MM.1S (cell line): ENCODE data around the gene WSB2.

Experiments used
- DNase-seq: peaks from one replicate; pipeline ENCODE4 v3.0.0-alpha.2; 2015
- H2AFZ ChIP-seq: fragments of 300-600 bp; sonication (generic); 2 replicates; pipeline ENCODE4 v1.6.0; 2016; ENCODE audit warnings: antibody characterized with exemption, low read length
- H3F3A ChIP-seq: fragments of 300-600 bp; sonication (generic); 2 replicates; pipeline ENCODE4 v1.6.1; 2016; ENCODE audit warnings: mild to moderate bottlenecking, antibody characterized with exemption, low read length, moderate library complexity, mixed read lengths; ENCODE audit not compliant: insufficient read depth
- H3K27ac ChIP-seq: fragments of 300-600 bp; sonication (generic); 2 replicates; pipeline ENCODE4 v1.5.1; 2016; ENCODE audit warnings: mild to moderate bottlenecking, low read length
- H3K27me3 ChIP-seq: fragments of 300-600 bp; sonication (generic); replicated peaks from 2 replicates; pipeline ENCODE4 v1.6.0; 2016; ENCODE audit warnings: low read length; ENCODE audit not compliant: insufficient read depth
- H3K36me3 ChIP-seq: fragments of 300-600 bp; sonication (generic); replicated peaks from 2 replicates; pipeline ENCODE4 v1.6.1; 2016; ENCODE audit warnings: mild to moderate bottlenecking, low read length, mixed read lengths; ENCODE audit not compliant: insufficient read depth
- H3K4me1 ChIP-seq: fragments of 300-600 bp; sonication (generic); 2 replicates; pipeline ENCODE4 v1.6.1; 2016; ENCODE audit warnings: low read length, mixed read lengths
- H3K4me2 ChIP-seq: fragments of 300-600 bp; sonication (generic); 2 replicates; pipeline ENCODE4 v1.6.0; 2016; ENCODE audit warnings: low read depth, low read length
- H3K4me3 ChIP-seq: fragments of 300-600 bp; sonication (generic); 2 replicates; pipeline ENCODE4 v1.5.1; 2016; ENCODE audit warnings: low read length, mixed read lengths
- H3K79me2 ChIP-seq: fragments of 300-600 bp; sonication (generic); 2 replicates; pipeline ENCODE4 v1.6.1; 2016; ENCODE audit warnings: mixed run types, low read length, mixed read lengths
- H3K9ac ChIP-seq: fragments of 300-600 bp; sonication (generic); 2 replicates; pipeline ENCODE4 v1.6.1; 2016; ENCODE audit warnings: low read length, mixed read lengths
- H3K9me2 ChIP-seq: fragments of 300-600 bp; sonication (generic); replicated peaks from 2 replicates; pipeline ENCODE4 v1.6.1; 2016; ENCODE audit warnings: mild to moderate bottlenecking, low read length, mixed read lengths; ENCODE audit not compliant: insufficient read depth
- H3K9me3 ChIP-seq: fragments of 300-600 bp; sonication (generic); replicated peaks from 2 replicates; pipeline ENCODE4 v1.6.1; 2016; ENCODE audit warnings: mild to moderate bottlenecking, low read length, mixed read lengths; ENCODE audit not compliant: insufficient read depth
- H4K20me1 ChIP-seq: fragments of 300-600 bp; sonication (generic); 2 replicates; pipeline ENCODE4 v1.6.1; 2016; ENCODE audit warnings: mild to moderate bottlenecking, low read length, moderate library complexity, mixed read lengths; ENCODE audit not compliant: insufficient read depth
- EZH2 ChIP-seq: fragments of 300-600 bp; sonication (generic); optimal IDR thresholded peaks from 2 replicates; pipeline ENCODE3; 2017; ENCODE audit warnings: low read depth, mild to moderate bottlenecking, antibody characterized with exemption, low read length, mixed read lengths
- EZH2phosphoT487 ChIP-seq: fragments of 300-600 bp; sonication (generic); IDR thresholded peaks from 2 replicates; pipeline ENCODE4 v1.6.1; 2018; ENCODE audit warnings: antibody characterized with exemption, low read length
- TF ChIP-seq, protein P1 (sequence below): fragments of 300-600 bp; sonication (generic); IDR thresholded peaks from 2 replicates; pipeline ENCODE4 v1.5.1; 2016; ENCODE audit warnings: antibody characterized with exemption, low read length, mixed read lengths

WSB2 gene

DNA sequence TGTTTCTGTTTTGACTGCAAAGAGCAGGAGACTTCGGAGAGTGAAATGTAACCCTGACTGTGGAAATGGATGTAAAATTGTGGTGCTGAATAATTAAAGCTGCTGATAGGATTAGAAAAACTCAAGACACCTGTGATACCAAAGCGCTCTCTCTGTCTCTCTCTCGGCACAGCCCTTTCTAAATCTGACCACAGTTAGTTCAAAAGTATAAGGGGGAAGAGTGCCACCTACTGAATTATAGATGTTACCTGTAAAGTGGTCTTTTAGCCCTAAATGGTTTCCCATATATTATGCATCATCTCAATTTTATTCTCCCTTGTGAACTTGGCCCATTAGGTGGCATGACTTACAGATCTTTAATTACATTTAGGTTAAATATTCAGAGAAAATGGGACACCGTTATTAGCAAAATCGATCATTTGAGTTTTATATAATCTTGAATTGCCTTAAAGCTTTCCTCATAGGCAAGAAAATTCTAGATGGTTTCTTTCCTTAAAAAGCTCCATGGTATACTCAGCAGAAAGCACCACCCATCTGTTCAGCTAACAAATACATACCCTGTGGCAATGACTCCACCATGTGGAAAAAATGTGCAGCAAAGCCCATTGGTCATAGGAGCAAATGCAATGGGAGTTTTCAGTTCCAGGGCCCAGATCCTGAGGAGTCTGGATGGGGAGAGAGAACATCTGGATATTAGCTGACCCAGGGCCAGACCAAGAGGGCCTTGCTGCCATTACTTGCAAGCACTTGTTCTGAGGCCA lies 26.4 kb downstream of the WSB2 start:
- H3K4me3 ChIP-seq: no peak overlapping the region
- no peaks in the 10 kb centered on the region for H3K36me3 ChIP-seq

DNA sequence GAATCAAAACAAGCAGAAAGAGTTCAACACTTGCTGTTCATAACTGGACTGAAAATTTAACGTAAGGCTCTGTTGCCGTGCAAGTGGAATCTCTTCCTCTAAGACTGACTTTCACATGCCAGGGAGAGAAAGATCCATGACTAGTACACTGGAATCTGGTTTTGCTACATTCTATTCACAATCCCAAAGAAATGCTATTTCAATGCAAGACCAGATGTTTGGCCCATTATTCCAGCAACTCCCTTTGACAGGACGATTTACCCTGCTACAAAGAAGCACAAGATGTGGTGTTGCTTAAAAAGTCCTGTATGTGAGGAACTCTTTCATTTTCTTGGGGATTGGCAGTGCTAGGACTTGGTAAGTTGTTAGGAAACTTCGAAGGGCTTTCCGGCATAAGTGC lies 27.1 kb downstream of the WSB2 start:
- TF ChIP-seq, protein P1, sequence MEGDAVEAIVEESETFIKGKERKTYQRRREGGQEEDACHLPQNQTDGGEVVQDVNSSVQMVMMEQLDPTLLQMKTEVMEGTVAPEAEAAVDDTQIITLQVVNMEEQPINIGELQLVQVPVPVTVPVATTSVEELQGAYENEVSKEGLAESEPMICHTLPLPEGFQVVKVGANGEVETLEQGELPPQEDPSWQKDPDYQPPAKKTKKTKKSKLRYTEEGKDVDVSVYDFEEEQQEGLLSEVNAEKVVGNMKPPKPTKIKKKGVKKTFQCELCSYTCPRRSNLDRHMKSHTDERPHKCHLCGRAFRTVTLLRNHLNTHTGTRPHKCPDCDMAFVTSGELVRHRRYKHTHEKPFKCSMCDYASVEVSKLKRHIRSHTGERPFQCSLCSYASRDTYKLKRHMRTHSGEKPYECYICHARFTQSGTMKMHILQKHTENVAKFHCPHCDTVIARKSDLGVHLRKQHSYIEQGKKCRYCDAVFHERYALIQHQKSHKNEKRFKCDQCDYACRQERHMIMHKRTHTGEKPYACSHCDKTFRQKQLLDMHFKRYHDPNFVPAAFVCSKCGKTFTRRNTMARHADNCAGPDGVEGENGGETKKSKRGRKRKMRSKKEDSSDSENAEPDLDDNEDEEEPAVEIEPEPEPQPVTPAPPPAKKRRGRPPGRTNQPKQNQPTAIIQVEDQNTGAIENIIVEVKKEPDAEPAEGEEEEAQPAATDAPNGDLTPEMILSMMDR: no peak
- no peak for TF ChIP-seq EZH2phosphoT487
- TF ChIP-seq EZH2: no peak
- H3K27ac ChIP-seq: no peak overlapping the region

More for the DNA sequence above, 26.4 kb downstream of the WSB2 start:
- peak; percentile 6 for DNase-seq
- no peaks in the 10 kb centered on the region for H3K27me3 ChIP-seq
- H3K4me1 ChIP-seq: peaks cover 17% of the 10 kb centered on the region; the same call in 1 of the 2 replicates
- no peaks in the 10 kb centered on the region for H4K20me1 ChIP-seq
- no peaks in the 10 kb centered on the region for H3K79me2 ChIP-seq
- TF ChIP-seq, protein P1: peak; percentile 17
- TF ChIP-seq EZH2: no peak
- TF ChIP-seq EZH2phosphoT487: no peak
- no peaks in the 10 kb centered on the region for H3K9me2 ChIP-seq
- H2AFZ ChIP-seq: no peak overlapping the region
- H3K27ac ChIP-seq: peak overlapping the region; percentile 56; the same call in 1 of the 2 replicates
- peak overlapping the region; percentile 34; the same call in 1 of the 2 replicates for H3K4me2 ChIP-seq
- no peaks in the 10 kb centered on the region for H3K9me3 ChIP-seq
- peaks cover 3% of the 10 kb centered on the region; the same call in 1 of the 2 replicates for H3F3A ChIP-seq
- H3K9ac ChIP-seq: no peak overlapping the region

DNA sequence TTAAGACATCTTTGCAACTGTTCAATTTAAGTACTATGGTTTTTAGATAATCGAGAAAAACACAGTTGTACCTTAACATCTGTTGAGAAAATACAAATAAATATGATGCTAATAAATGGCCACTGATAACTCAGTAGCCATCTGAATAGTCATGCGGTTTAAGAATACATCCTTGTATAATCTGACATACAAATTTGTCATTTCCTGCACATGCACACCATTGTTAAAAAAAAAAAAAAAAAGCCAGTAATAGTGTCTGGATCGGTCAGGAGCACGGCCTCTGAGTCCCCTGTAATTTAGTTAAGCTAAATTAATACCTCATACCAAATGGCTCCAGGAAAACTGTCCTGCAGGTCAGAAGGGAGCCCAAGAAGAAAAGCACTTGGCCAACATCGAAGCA lies 27.7 kb downstream of the WSB2 start:
- H3K4me2 ChIP-seq: no peak overlapping the region

More for the DNA sequence above, 27.1 kb downstream of the WSB2 start:
- no peak for DNase-seq
- no peaks in the 10 kb centered on the region for H4K20me1 ChIP-seq
- no peaks in the 10 kb centered on the region for H3K36me3 ChIP-seq
- no peak overlapping the region for H3K4me3 ChIP-seq
- H3K9ac ChIP-seq: no peak overlapping the region
- H3K27me3 ChIP-seq: no peaks in the 10 kb centered on the region
- H3K4me2 ChIP-seq: no peak overlapping the region
- H3F3A ChIP-seq: peaks cover 3% of the 10 kb centered on the region; the same call in 1 of the 2 replicates
- H3K79me2 ChIP-seq: no peaks in the 10 kb centered on the region
- H2AFZ ChIP-seq: no peak overlapping the region
- no peaks in the 10 kb centered on the region for H3K9me2 ChIP-seq
- H3K4me1 ChIP-seq: peaks cover 17% of the 10 kb centered on the region; the same call in 1 of the 2 replicates
- H3K9me3 ChIP-seq: no peaks in the 10 kb centered on the region

More for the DNA sequence above, 27.7 kb downstream of the WSB2 start:
- no peaks in the 10 kb centered on the region for H4K20me1 ChIP-seq
- H3K36me3 ChIP-seq: no peaks in the 10 kb centered on the region
- H3K27ac ChIP-seq: no peak overlapping the region
- no peak for DNase-seq
- H3K9me2 ChIP-seq: no peaks in the 10 kb centered on the region
- no peaks in the 10 kb centered on the region for H3K79me2 ChIP-seq
- no peaks in the 10 kb centered on the region for H3K27me3 ChIP-seq
- peaks cover 17% of the 10 kb centered on the region; the same call in 1 of the 2 replicates for H3K4me1 ChIP-seq
- H3K9ac ChIP-seq: no peak overlapping the region
- no peak overlapping the region for H2AFZ ChIP-seq
- peaks cover 3% of the 10 kb centered on the region; the same call in 1 of the 2 replicates for H3F3A ChIP-seq
- TF ChIP-seq, protein P1: no peak
- TF ChIP-seq EZH2 (no peak), EZH2phosphoT487 (no peak)
- H3K9me3 ChIP-seq: no peaks in the 10 kb centered on the region
- H3K4me3 ChIP-seq: no peak overlapping the region
